ENCODE data around the gene MCF2L2. TPM values are rescaled to one million over a fixed set of nuclear protein-coding genes. Genes with fewer than 3 reads are reported as not detected.
A peak's percentile ranks its signal among the peaks of the same experiment; 100 is the strongest.
"Not testable (repeated sequence)": the region's sequence is repeated elsewhere in the genome, so short reads cannot be mapped to it uniquely, and the experiment has no call there.

The MCF2L2 gene
- total RNA-seq, 1 donor from 2014 or later = 4.1 TPM

GRCh38 chr3:183253528-183254486, 174.6 kb downstream of the MCF2L2 start:
- peak; percentile 11 for DNase-seq (ENCODE audit: low spot score)
- peaks cover 3% of the 10 kb centered on the region for H3K36me3 Mint-ChIP-seq (ENCODE audit: low read depth)
- intact Hi-C loops (cut with micrococcal nuclease) = loop anchor here (1.0 to 5.0 kb wide), 7 partner anchors 12 to 383 kb away; partner anchors contain the start of gene KLHL24
- peaks cover 10% of the 10 kb centered on the region for H3K27me3 Mint-ChIP-seq (ENCODE audit: insufficient read depth)
- H3K9me3 Mint-ChIP-seq = no peaks in the 10 kb centered on the region
- H3K4me3 Mint-ChIP-seq = peak overlapping the region; percentile 81
- peaks cover 18% of the 10 kb centered on the region for H3K4me1 Mint-ChIP-seq (ENCODE audit: low read depth)
- peak overlapping the region; percentile 25 for H3K27ac Mint-ChIP-seq

DNA sequence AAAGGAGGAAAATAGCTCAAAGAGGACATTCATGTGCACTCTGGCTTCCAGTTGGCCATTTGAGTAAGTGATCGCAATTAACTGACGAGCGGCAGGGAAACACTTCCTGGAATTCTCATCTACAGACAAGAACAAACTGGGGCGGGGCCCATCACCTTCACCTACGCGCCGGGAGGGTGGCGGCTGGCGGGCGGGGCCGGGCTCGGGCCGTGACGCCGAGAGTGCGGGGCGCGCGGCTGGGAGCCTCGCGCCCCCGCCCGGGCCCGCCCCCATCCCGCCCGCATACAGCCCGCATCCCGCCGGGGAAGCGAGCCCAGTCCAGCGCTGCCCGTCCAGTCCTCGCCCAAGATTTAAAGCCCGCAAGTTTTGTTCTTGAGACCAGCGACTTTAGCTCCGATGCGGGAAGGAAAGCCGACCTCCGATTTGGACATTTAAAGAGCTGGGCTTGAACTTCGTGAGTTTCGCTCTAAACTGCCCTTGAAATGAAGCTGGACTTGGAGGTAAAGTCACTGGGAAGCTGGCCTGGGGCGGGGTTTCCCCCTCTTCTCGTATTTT, 175.4 kb downstream of the MCF2L2 start, which contains the start of gene B3GNT5:
B3GNT5 (plus strand) TSS at position 281 of the 555 bp plus-strand sequence. CDS start 16,546 bp downstream, outside the sequence.
- intact Hi-C loops (cut with micrococcal nuclease) = loop anchor here (1.0 to 5.0 kb wide), 5 partner anchors 13 to 384 kb away; partner anchors contain the start of gene KLHL24

DNA sequence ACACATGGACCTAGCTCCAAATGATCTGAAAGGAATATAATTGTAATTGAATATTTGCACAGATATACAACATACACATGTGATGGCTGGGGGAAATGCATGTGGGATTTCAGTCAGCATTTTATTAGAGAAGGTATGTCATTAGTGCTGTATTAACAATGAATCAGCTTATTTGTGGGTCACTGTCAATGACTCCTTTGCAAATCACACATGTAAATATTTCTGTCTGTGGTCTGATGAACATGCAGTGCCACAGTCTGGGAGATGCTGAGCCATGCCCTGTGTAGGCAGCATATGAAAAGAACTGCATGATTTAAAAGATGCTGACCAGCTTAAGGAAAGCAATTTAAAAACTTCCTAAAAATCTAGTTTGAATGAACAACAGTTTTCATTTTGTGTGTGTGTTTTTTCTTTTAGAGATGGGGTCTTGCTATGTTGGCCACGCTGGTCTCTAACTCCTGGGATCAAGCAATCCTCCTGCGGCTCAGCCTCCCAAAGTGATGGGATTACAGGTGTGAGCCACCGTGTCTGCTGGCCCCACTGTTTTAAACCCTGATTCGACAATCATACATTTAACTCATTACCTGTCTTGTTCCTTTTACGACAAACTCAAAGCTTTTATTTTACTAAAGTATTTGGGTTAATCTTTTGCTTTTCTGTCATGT, 176.2 kb downstream of the MCF2L2 start:
- Mint-ChIP-seq H3K27me3 (ENCODE audit: insufficient read depth) (peaks cover 10% of the 10 kb centered on the region), H3K4me3 (peak overlapping the region; percentile 74), H3K4me1 (ENCODE audit: low read depth) (peaks cover 18% of the 10 kb centered on the region), H3K27ac (no peak overlapping the region), H3K9me3 (no peaks in the 10 kb centered on the region), H3K36me3 (ENCODE audit: low read depth) (peaks cover 3% of the 10 kb centered on the region)
- intact Hi-C loops (cut with micrococcal nuclease) = loop anchor here (2.0 to 5.0 kb wide), 2 partner anchors 27 to 385 kb away; partner anchors contain the start of gene KLHL24
- no peak for DNase-seq (ENCODE audit: low spot score)

More for the DNA sequence above, 175.4 kb downstream of the MCF2L2 start, which contains the start of gene B3GNT5:
- peak; percentile 11 for DNase-seq (ENCODE audit: low spot score)
- H3K27ac Mint-ChIP-seq = peak within 1 kb of the TSS; percentile 52
- peaks cover 18% of the 10 kb centered on the region for H3K4me1 Mint-ChIP-seq (ENCODE audit: low read depth)
- peaks cover 10% of the 10 kb centered on the region for H3K27me3 Mint-ChIP-seq (ENCODE audit: insufficient read depth)
- H3K9me3 Mint-ChIP-seq = no peaks in the 10 kb centered on the region
- H3K36me3 Mint-ChIP-seq (ENCODE audit: low read depth) = peaks cover 3% of the 10 kb centered on the region
- H3K4me3 Mint-ChIP-seq = peak within 1 kb of the TSS; percentile 81

DNA sequence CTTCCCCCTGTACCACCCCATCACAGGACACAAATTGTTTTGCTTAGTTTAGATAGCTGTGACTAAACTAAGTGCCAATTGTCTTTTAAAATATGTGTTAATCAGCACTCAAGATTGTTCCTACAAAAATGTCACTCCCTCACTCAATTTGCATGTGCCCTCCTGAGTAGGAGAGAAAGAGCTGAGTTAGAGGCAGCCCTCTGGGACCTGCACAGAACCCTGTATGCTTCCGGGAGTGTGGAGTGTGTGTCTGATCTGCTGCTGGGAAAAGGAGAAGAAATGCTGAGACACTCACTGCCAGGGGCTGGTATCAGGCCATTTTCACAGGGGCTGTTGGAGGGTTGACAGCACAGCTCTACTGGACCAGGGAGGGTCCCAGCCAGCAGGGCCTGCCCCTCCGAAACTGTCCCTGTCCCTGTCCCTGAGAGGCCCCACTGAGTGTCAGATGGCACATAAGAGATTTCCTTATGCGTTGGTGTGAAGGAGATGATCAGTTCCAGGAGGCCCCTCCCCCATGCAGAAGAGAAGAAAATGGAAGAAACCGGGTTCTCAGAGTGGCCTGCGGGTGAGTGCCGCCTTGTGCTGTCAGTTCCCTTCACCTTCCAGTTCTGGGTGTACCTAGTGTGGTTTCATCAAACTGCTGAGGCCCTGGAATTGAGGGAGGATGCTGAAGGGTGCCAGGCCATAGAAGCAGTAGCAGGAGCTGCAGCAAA, 179.3 kb downstream of the MCF2L2 start:
- DNase-seq (ENCODE audit: low spot score) = no peak
- intact Hi-C loops (cut with micrococcal nuclease) = no loop called here
- peaks cover 6% of the 10 kb centered on the region for H3K4me1 Mint-ChIP-seq (ENCODE audit: low read depth)
- no peaks in the 10 kb centered on the region for H3K9me3 Mint-ChIP-seq
- H3K27me3 Mint-ChIP-seq (ENCODE audit: insufficient read depth) = no peaks in the 10 kb centered on the region
- no peaks in the 10 kb centered on the region for H3K36me3 Mint-ChIP-seq (ENCODE audit: low read depth)
- H3K4me3 Mint-ChIP-seq = no peak overlapping the region
- no peak overlapping the region for H3K27ac Mint-ChIP-seq

GRCh38 chr3:183247011-183247589, 181.3 kb downstream of the MCF2L2 start:
- no peak overlapping the region for H3K4me3 Mint-ChIP-seq
- no peaks in the 10 kb centered on the region for H3K36me3 Mint-ChIP-seq (ENCODE audit: low read depth)
- intact Hi-C loops (cut with micrococcal nuclease) = no loop called here
- H3K9me3 Mint-ChIP-seq = peaks cover 12% of the 10 kb centered on the region
- H3K27me3 Mint-ChIP-seq (ENCODE audit: insufficient read depth) = no peaks in the 10 kb centered on the region
- DNase-seq (ENCODE audit: low spot score) = no peak
- no peak overlapping the region for H3K27ac Mint-ChIP-seq
- no peaks in the 10 kb centered on the region for H3K4me1 Mint-ChIP-seq (ENCODE audit: low read depth)

DNA sequence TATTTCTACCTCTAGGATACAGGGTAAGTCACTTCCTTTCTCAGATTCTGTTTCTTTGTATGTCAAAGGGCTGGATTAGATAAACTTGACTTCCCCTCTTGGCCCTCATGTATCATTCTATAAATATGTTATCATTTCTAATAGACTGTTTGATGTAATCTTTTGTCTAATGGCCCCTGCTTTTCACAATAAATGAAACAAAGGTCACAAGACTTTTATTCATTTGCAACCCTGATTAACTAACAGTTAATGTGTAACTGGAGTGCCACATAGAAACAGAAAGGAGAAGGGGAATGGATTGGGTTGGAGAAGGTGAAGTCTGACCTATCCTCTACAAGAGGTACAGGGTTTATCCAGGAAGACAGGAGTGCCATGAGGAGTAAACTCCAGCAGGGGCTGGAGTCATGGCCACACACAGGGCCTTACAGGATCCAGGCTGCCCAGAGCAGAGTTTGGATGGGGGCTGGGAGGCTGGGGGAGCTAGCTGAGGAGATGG, 183.4 kb downstream of the MCF2L2 start:
- H3K9me3 Mint-ChIP-seq = peaks cover 26% of the 10 kb centered on the region
- intact Hi-C loops (cut with micrococcal nuclease) = no loop called here
- H3K4me1 Mint-ChIP-seq (ENCODE audit: low read depth) = no peaks in the 10 kb centered on the region
- no peak overlapping the region for H3K4me3 Mint-ChIP-seq
- H3K36me3 Mint-ChIP-seq (ENCODE audit: low read depth) = peaks cover 2% of the 10 kb centered on the region
- peaks cover 2% of the 10 kb centered on the region for H3K27me3 Mint-ChIP-seq (ENCODE audit: insufficient read depth)
- DNase-seq (ENCODE audit: low spot score) = no peak
- H3K27ac Mint-ChIP-seq = no peak overlapping the region

DNA sequence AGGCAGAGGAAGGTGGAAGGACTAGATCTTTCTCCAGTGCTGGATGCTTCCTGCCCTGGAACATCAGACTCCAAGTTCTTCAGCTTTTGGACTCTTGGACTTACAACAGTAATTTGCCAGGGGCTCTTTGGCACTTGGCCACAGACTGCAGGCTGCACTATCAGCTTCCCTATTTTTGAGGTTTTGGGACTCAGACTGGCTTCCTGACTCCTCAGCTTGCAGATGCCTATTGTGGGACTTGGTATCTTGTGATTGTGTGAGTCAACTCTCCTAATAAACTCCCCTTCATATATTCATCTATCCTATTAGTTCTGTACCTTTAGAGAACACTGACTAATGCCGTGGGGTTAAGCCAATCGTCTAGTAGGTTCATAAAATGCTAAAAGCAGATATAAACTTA, 184.2 kb downstream of the MCF2L2 start:
- DNase-seq (ENCODE audit: low spot score) = no peak
- Mint-ChIP-seq H3K27me3 (ENCODE audit: insufficient read depth) (peaks cover 2% of the 10 kb centered on the region), H3K4me1 (ENCODE audit: low read depth) (no peaks in the 10 kb centered on the region), H3K9me3 (peaks cover 26% of the 10 kb centered on the region), H3K27ac (no peak overlapping the region), H3K36me3 (ENCODE audit: low read depth) (peaks cover 2% of the 10 kb centered on the region), H3K4me3 (no peak overlapping the region)
- intact Hi-C loops (cut with micrococcal nuclease) = no loop called here

- intact Hi-C loops (cut with micrococcal nuclease) = no loop called here
These were observed 186.0 kb downstream of the MCF2L2 start for GRCh38 chr3:183242431-183242830.

DNA sequence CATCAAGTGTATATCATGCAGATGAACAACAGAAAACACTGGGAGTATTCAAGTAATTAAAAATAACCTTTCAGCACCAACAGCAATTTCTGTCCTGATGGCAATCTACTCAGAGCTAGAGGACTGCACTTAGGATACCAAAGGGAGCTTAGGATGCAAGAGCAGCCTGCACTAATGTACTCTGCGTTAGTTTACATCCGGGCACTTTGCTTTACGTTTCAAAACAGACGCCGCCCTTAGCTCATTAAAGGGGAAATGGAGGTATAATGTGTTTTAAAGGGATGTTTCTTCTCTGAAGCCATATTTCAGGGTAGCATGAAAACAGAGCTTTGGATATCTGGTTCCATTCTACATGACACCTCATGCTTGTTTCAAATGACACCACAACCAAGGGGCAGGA, 189.4 kb downstream of the MCF2L2 start:
- DNase-seq (ENCODE audit: low spot score) = no peak
- Mint-ChIP-seq H3K27me3 (ENCODE audit: insufficient read depth) (peaks cover 2% of the 10 kb centered on the region), H3K4me3 (no peak overlapping the region), H3K9me3 (peaks cover 26% of the 10 kb centered on the region), H3K36me3 (ENCODE audit: low read depth) (peaks cover 2% of the 10 kb centered on the region), H3K27ac (no peak overlapping the region), H3K4me1 (ENCODE audit: low read depth) (no peaks in the 10 kb centered on the region)
- intact Hi-C loops (cut with micrococcal nuclease) = no loop called here

More at GRCh38 chr3:183242431-183242830, 186.0 kb downstream of the MCF2L2 start:
- Mint-ChIP-seq H3K9me3 (peaks cover 26% of the 10 kb centered on the region), H3K4me1 (ENCODE audit: low read depth) (no peaks in the 10 kb centered on the region), H3K36me3 (ENCODE audit: low read depth) (peaks cover 2% of the 10 kb centered on the region), H3K27me3 (ENCODE audit: insufficient read depth) (peaks cover 2% of the 10 kb centered on the region), H3K4me3 (no peak overlapping the region), H3K27ac (no peak overlapping the region)
- DNase-seq (ENCODE audit: low spot score) = no peak

- intact Hi-C loops (cut with micrococcal nuclease) = no loop called here
- no peak overlapping the region for H3K4me3 Mint-ChIP-seq
- no peak for DNase-seq (ENCODE audit: low spot score)
- no peaks in the 10 kb centered on the region for H3K4me1 Mint-ChIP-seq (ENCODE audit: low read depth)
- no peaks in the 10 kb centered on the region for H3K36me3 Mint-ChIP-seq (ENCODE audit: low read depth)
- no peaks in the 10 kb centered on the region for H3K9me3 Mint-ChIP-seq
- no peak overlapping the region for H3K27ac Mint-ChIP-seq
- H3K27me3 Mint-ChIP-seq (ENCODE audit: insufficient read depth) = no peaks in the 10 kb centered on the region
These were observed 194.5 kb downstream of the MCF2L2 start for GRCh38 chr3:183233966-183234365.

DNA sequence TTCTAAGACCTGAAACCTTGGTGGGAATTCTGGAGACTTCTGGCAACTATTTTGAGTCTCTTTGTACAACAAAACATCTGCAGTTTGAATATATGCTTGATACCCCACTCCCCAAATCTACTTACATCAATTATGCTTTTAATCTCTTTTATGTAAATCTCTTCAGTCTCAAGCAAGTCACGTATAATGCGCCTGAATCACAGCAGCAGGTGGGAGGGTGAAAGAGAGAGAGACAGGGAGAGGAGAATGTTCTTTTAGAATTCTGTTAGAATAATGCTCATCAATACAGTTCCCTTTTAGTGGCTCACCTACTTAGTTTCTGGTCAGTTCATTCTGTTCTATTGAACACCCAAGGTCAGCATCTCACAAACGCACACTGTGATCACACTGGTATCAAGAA, 197.6 kb downstream of the MCF2L2 start:
- no peak overlapping the region for H3K4me3 Mint-ChIP-seq
- intact Hi-C loops (cut with micrococcal nuclease) = no loop called here

DNA sequence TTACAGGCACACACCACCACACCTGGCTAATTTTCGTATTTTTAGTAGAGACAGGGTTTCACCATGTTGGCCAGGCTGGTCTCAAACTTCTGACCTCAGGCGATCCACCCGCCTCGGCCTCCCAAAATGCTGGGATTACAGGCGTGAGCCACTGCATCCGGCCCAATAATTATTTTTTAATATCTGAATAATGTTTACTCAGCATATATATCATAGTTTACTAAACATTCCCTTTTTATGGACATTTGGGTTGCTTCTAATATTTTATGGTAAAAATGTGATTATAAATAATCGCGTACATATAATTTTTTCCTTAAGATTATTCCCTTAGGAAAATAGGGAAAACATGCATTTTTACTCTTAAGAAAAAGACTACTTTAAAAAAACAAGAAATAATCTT, 198.2 kb downstream of the MCF2L2 start:
- H3K9me3 Mint-ChIP-seq; intact Hi-C loops (cut with micrococcal nuclease); H3K27ac Mint-ChIP-seq; H3K4me3 Mint-ChIP-seq; H3K27me3 Mint-ChIP-seq (ENCODE audit: insufficient read depth); H3K36me3 Mint-ChIP-seq (ENCODE audit: low read depth); DNase-seq (ENCODE audit: low spot score): not testable (repeated sequence)
- peaks cover 16% of the 10 kb centered on the region for H3K4me1 Mint-ChIP-seq (ENCODE audit: low read depth)

More for the DNA sequence above, 197.6 kb downstream of the MCF2L2 start:
- Mint-ChIP-seq H3K27me3 (ENCODE audit: insufficient read depth) (no peaks in the 10 kb centered on the region), H3K9me3 (peaks cover 4% of the 10 kb centered on the region), H3K36me3 (ENCODE audit: low read depth) (peaks cover 3% of the 10 kb centered on the region), H3K27ac (no peak overlapping the region), H3K4me1 (ENCODE audit: low read depth) (peaks cover 15% of the 10 kb centered on the region)
- DNase-seq (ENCODE audit: low spot score) = no peak

Data from activated T-helper 1 cell treated with anti-CD3 and anti-CD28 coated beads, Interleukin-12 subunit alpha, Interleukin-12 subunit beta, Interleukin-2, Interleukin-4 antibody, amounts not matched to agents 30 ng/mL and 10 ng/mL and 1 ng/mL, durations not matched to agents 14 hours and 24 hours and 36 hours (primary cell).